H1 (cell line): ENCODE measurements around the gene TRIP11. TPM values are rescaled to one million over a fixed set of nuclear protein-coding genes. Genes with fewer than 3 reads are reported as not detected.

Source experiments
- CBX5 ChIP-seq: fragments of 300-800, 300-1000 bp; sonication (generic); IDR thresholded peaks from 2 replicates; pipeline ENCODE4 v1.7.1; 2016; ENCODE audit warnings: antibody characterized with exemption, low read length, low read depth
- CTBP2 ChIP-seq: IDR thresholded peaks from 2 replicates; pipeline ENCODE4 v1.7.0; 2011; ENCODE audit warnings: borderline replicate concordance, mild to moderate bottlenecking, moderate library complexity, mixed read lengths, low read length; ENCODE audit not compliant: insufficient read depth, insufficient read length
- polyA plus RNA-seq, 7 experiments: library from polyadenylated mRNA; depleted of rRNA in 3 of 7; stranded (reverse) in 5 of 7; unstranded in 2 of 7; fragments of >200 nt in 5 of 7; fragments of 200-250 nt in 2 of 7; gene quantifications; 1 replicate in 5 of 7; 2 replicates in 1 of 7; 4 replicates in 1 of 7; pipeline versions ENCODE4 v1.2.1 to v1.2.3, GENCODE V29; 2011 to 2013; ENCODE audit warnings: missing spikeins in 2 of 7, mixed read lengths in 2 of 7
- total RNA-seq: library from RNA; stranded (reverse); fragmentation: NEBNext Ultra II Directional; extraction: Animal tissue kit (Norgen Biotek cat#: 25700); gene quantifications from 2 replicates; pipeline ENCODE4 v1.2.1, GENCODE V29; 2021

TRIP11 gene
- total and polyA plus RNA-seq, 2 of the 8 experiments (the other 6 are each of a cell fraction or from before 2014, with no cell fraction given), result 3.3 to 30.4 TPM

DNA sequence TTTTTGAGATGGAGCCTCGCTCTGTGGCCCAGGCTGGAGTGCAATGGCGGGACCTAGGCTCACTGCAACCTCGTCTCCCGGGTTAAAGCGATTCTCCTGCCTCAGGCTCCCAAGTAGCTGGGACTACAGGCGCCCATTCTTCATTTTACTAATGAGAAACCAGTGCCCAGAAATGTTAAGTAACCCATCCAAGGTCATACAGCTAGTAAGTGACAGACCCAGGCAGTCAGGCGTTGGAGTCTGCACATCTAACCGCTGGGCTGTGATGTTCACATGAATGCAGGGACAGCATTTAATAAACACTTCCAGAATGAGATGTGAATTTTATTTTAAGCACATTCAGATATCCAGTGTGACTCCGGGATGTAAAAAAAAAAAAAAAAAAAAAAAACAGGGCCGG, 1.3 kb upstream of the TRIP11 start (continued):
- TF ChIP-seq CTBP2 (no peak), CBX5 (no peak)
